Neural crest cell (in vitro differentiated cells): ENCODE data around the gene SORBS1. TPM values are rescaled to one million over a fixed set of nuclear protein-coding genes. Genes with fewer than 3 reads are reported as not detected.

Source experiments
- DNase-seq: peaks from one replicate; pipeline ENCODE4 v3.0.0; 2021; ENCODE audit warnings: low read depth, mixed read lengths, low spot score
- H3K27ac Mint-ChIP-seq: one replicate; pipeline ENCODE4 v1.8.0; 2021; ENCODE audit warnings: mild to moderate bottlenecking, mixed read lengths; ENCODE audit not compliant: unreplicated experiment
- H3K27me3 Mint-ChIP-seq: 2 replicates; pipeline ENCODE4 v1.8.0; 2021; ENCODE audit warnings: low read depth, mild to moderate bottlenecking, mixed read lengths
- H3K36me3 Mint-ChIP-seq: 2 replicates; pipeline ENCODE4 v1.8.0; 2021; ENCODE audit warnings: low read depth, mild to moderate bottlenecking, mixed read lengths
- H3K4me1 Mint-ChIP-seq: 2 replicates; pipeline ENCODE4 v1.8.0; 2021; ENCODE audit warnings: mixed read lengths
- H3K4me3 Mint-ChIP-seq: one replicate; pipeline ENCODE4 v1.8.0; 2021; ENCODE audit warnings: mild to moderate bottlenecking, mixed read lengths
- H3K9me3 Mint-ChIP-seq: 2 replicates; pipeline ENCODE4 v1.8.0; 2021; ENCODE audit warnings: mixed read lengths
- CTCF ChIP-seq: fragments of 200-600 bp; sonication (generic); conservative IDR thresholded peaks from 2 replicates; pipeline ENCODE4 v1.5.0; 2021; ENCODE audit warnings: antibody characterized with exemption, mild to moderate bottlenecking
- total RNA-seq: library from RNA; stranded (reverse); gene quantifications from 2 replicates; pipeline ENCODE4 v1.2.1, GENCODE V29; 2021

The SORBS1 gene
- total RNA-seq, 1 donor from 2014 or later, result 15.3 TPM

- no peak overlapping the region for H3K27ac Mint-ChIP-seq
- no peaks in the 10 kb centered on the region for H3K4me1 Mint-ChIP-seq
- H3K9me3 Mint-ChIP-seq, result no peaks in the 10 kb centered on the region
- no peaks in the 10 kb centered on the region for H3K36me3 Mint-ChIP-seq
- H3K4me3 Mint-ChIP-seq, result no peak overlapping the region
- no peak for DNase-seq
- TF ChIP-seq CTCF, result no peak
- H3K27me3 Mint-ChIP-seq, result no peaks in the 10 kb centered on the region
Observed at GRCh38 chr10:95306851-95307250, 254.3 kb downstream of the SORBS1 start.

GRCh38 chr10:95306318-95306650 is 254.9 kb downstream of the SORBS1 start:
- no peaks in the 10 kb centered on the region for H3K4me1 Mint-ChIP-seq
- no peak overlapping the region for H3K27ac Mint-ChIP-seq
- H3K27me3 Mint-ChIP-seq, result no peaks in the 10 kb centered on the region
- no peaks in the 10 kb centered on the region for H3K9me3 Mint-ChIP-seq
- DNase-seq, result no peak
- H3K36me3 Mint-ChIP-seq, result no peaks in the 10 kb centered on the region
- TF ChIP-seq CTCF, result no peak
- no peak overlapping the region for H3K4me3 Mint-ChIP-seq

- no peaks in the 10 kb centered on the region for H3K27me3 Mint-ChIP-seq
- no peaks in the 10 kb centered on the region for H3K9me3 Mint-ChIP-seq
- H3K4me3 Mint-ChIP-seq, result no peak overlapping the region
- no peaks in the 10 kb centered on the region for H3K36me3 Mint-ChIP-seq
- no peak for DNase-seq
- TF ChIP-seq CTCF, result no peak
- H3K4me1 Mint-ChIP-seq, result no peaks in the 10 kb centered on the region
- H3K27ac Mint-ChIP-seq, result peak overlapping the region; percentile 21
Observed at GRCh38 chr10:95305606-95306317, 255.4 kb downstream of the SORBS1 start.

GRCh38 chr10:95304976-95305375 is 256.2 kb downstream of the SORBS1 start:
- H3K4me1 Mint-ChIP-seq, result no peaks in the 10 kb centered on the region
- DNase-seq, result no peak
- H3K27ac Mint-ChIP-seq, result no peak overlapping the region
- no peak for TF ChIP-seq CTCF
- H3K36me3 Mint-ChIP-seq, result no peaks in the 10 kb centered on the region
- no peaks in the 10 kb centered on the region for H3K9me3 Mint-ChIP-seq
- no peaks in the 10 kb centered on the region for H3K27me3 Mint-ChIP-seq
- H3K4me3 Mint-ChIP-seq, result no peak overlapping the region

- no peaks in the 10 kb centered on the region for H3K9me3 Mint-ChIP-seq
- H3K4me1 Mint-ChIP-seq, result no peaks in the 10 kb centered on the region
- no peaks in the 10 kb centered on the region for H3K36me3 Mint-ChIP-seq
- DNase-seq, result no peak
- H3K27me3 Mint-ChIP-seq, result no peaks in the 10 kb centered on the region
- no peak overlapping the region for H3K27ac Mint-ChIP-seq
- no peak overlapping the region for H3K4me3 Mint-ChIP-seq
- no peak for TF ChIP-seq CTCF
Observed at GRCh38 chr10:95304463-95304862, 256.7 kb downstream of the SORBS1 start.
